Uterus (tissue), 4 donors: ENCODE measurements around the gene CIZ1. TPM values are rescaled to one million over a fixed set of nuclear protein-coding genes. Genes with fewer than 3 reads are reported as not detected.
"Not testable (repeated sequence)": the region's sequence is repeated elsewhere in the genome, so short reads cannot be mapped to it uniquely, and the experiment has no call there.

Experiments used
- DNase-seq, 2 donors: peaks; one replicate each; pipeline ENCODE4 v3.0.0-alpha.2; 2019 to 2020
- H3K27ac ChIP-seq, 2 donors: fragments of 200-600 bp; sonication (generic); 1 replicate in 1 of 2; 2 replicates in 1 of 2; pipeline ENCODE4 v1.5.1; 2016 to 2018
- H3K27me3 ChIP-seq, 2 donors: fragments of 200-600 bp; sonication (generic); one replicate each; pipeline ENCODE4 v1.5.1; 2018 to 2019; ENCODE audit warnings: control low read depth in 1 of 2
- H3K36me3 ChIP-seq, 2 donors: fragments of 200-600 bp; sonication (generic); one replicate each; pipeline ENCODE4 v1.5.1; 2019; ENCODE audit warnings: control low read depth in 1 of 2
- H3K4me1 ChIP-seq, 2 donors: fragments of 200-600 bp; sonication (generic); one replicate each; pipeline ENCODE4 v1.5.1; 2018 to 2019; ENCODE audit warnings: control low read depth in 1 of 2
- H3K4me3 ChIP-seq, 2 donors: fragments of 200-600 bp; sonication (generic); 1 replicate in 1 of 2; 2 replicates in 1 of 2; pipeline ENCODE4 v1.5.1; 2018 to 2019; ENCODE audit warnings: mild to moderate bottlenecking in 1 of 2
- H3K9me3 ChIP-seq, 2 donors: fragments of 200-600 bp; sonication (generic); one replicate each; pipeline ENCODE4 v1.5.1; 2019; ENCODE audit warnings: control low read depth in 1 of 2
- POLR2A ChIP-seq, 2 donors: fragments of 450-650 bp; IDR thresholded peaks; one replicate each; pipeline ENCODE4 v1.6.1; 2016; ENCODE audit warnings: antibody characterized with exemption in 2 of 2, mild to moderate bottlenecking in 1 of 2, moderate library complexity in 1 of 2
- intact Hi-C: fragments of 100-400 bp; cut with DNase I; formaldehyde crosslinking; loops from one replicate; pipeline ENCODE4 v1.15.1; 2023; ENCODE audit warnings: low total_unique reads
- total RNA-seq, 4 donors: library from RNA; depleted of rRNA in 3 of 4; stranded (reverse); fragments of >200 nt in 3 of 4; gene quantifications; one replicate each; pipeline versions ENCODE4 v1.1.0 to v1.2.4, GENCODE V29; 2014 to 2023
- TF ChIP-seq, protein P1 (sequence below), 4 experiments: fragments of 200-600 bp in 2 of 4; fragments of 450-650 bp in 2 of 4; sonication (generic) in 2 of 4; IDR thresholded peaks; one replicate each; pipeline ENCODE4 v1.5.1; 2016 to 2019; ENCODE audit warnings: antibody characterized with exemption in 4 of 4, mild to moderate bottlenecking in 2 of 4, moderate library complexity in 1 of 4
- donor health status: DM: yes; HTN: yes; CAD: no.

Gene CIZ1
- total RNA-seq, 4 donors from 2014 or later, result 31.3 to 151 (median 52.6) TPM

- no peak overlapping the region for H3K27ac ChIP-seq
- TF ChIP-seq POLR2A (IDR thresholded peaks at IDR 0.05), result no peak
- TF ChIP-seq, protein P1, sequence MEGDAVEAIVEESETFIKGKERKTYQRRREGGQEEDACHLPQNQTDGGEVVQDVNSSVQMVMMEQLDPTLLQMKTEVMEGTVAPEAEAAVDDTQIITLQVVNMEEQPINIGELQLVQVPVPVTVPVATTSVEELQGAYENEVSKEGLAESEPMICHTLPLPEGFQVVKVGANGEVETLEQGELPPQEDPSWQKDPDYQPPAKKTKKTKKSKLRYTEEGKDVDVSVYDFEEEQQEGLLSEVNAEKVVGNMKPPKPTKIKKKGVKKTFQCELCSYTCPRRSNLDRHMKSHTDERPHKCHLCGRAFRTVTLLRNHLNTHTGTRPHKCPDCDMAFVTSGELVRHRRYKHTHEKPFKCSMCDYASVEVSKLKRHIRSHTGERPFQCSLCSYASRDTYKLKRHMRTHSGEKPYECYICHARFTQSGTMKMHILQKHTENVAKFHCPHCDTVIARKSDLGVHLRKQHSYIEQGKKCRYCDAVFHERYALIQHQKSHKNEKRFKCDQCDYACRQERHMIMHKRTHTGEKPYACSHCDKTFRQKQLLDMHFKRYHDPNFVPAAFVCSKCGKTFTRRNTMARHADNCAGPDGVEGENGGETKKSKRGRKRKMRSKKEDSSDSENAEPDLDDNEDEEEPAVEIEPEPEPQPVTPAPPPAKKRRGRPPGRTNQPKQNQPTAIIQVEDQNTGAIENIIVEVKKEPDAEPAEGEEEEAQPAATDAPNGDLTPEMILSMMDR (IDR thresholded peaks at IDR 0.05), result no peak
Measured at GRCh38 chr9:128136816-128137793, 54.3 kb downstream of the CIZ1 start.

GRCh38 chr9:128135561-128135960, 55.8 kb downstream of the CIZ1 start:
- H3K4me1 ChIP-seq, H3K27me3 ChIP-seq, DNase-seq, H3K4me3 ChIP-seq, H3K36me3 ChIP-seq, H3K27ac ChIP-seq, intact Hi-C loops, H3K9me3 ChIP-seq: not testable (repeated sequence)

More at GRCh38 chr9:128136816-128137793, 54.3 kb downstream of the CIZ1 start:
- intact Hi-C loops, result no loop called here
- no peak overlapping the region for H3K4me3 ChIP-seq
- H3K9me3 ChIP-seq, result no peaks in the 10 kb centered on the region
- H3K27me3 ChIP-seq, result no peaks in the 10 kb centered on the region
- H3K36me3 ChIP-seq, result no peaks in the 10 kb centered on the region
- H3K4me1 ChIP-seq, result no peaks in the 10 kb centered on the region
- DNase-seq, result no peak

DNA sequence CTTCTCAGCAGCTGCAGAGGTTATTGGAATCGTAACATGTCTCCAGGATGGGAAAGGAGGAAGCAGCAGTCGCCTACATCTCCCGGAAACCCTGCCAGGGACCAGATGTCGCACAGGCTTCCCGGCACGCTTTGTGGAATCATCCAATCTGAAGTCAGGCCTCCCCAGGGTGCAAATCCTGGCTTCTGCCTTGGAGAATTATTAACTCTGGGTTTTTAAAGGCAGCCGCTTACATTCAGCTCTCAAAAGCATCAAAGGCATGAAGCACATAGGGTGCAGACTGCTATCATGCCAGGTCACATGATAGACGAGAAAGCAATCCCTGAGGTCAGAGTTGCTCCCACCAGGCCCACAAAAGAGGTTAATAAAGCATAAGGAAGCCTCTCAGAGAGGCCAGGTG, 59.2 kb downstream of the CIZ1 start:
- DNase-seq, H3K4me1 ChIP-seq, H3K27ac ChIP-seq, intact Hi-C loops, H3K4me3 ChIP-seq, H3K9me3 ChIP-seq, H3K36me3 ChIP-seq, H3K27me3 ChIP-seq: not testable (repeated sequence)

DNA sequence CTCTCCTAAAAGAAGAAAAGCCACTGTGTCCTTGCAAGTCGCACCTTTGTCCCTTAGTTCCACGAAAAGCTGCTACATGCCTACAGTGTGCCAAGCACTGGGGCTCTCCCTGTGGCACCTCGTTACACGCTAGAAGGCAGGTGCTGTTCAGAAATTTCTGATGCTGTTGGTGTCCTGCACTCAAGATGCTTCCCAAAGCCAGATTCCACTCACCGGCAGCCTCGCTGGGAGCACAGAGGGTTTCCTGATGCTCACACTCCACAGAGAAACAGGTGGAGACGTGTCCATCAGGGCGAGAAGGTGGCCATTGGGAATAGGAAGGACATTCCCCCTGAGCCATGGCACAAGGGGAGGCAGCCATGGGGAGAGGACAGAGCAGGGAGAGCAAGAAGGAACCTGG, 60.0 kb downstream of the CIZ1 start:
- H3K4me1 ChIP-seq, H3K9me3 ChIP-seq, DNase-seq, H3K27ac ChIP-seq, intact Hi-C loops, H3K4me3 ChIP-seq, H3K27me3 ChIP-seq, H3K36me3 ChIP-seq: not testable (repeated sequence)

DNA sequence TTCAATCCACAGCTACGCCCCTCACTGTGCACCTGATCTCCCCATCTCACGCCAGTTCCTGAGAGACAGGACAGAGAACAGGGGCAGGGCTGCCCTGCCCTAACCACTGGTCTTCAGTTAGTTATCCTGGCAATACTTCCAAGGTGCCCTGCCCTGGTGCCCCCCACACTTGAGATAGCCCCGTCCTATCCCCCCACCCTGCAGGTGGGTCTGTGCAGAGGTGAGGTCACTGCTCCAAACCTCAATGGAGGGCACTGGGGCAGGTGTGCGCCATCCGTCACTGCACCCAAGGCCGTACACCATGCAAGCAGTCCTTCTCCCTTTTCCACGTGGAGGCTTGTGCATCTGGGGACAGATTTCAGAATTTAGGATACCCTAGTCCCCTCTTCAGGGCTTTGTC, 60.7 kb downstream of the CIZ1 start:
- DNase-seq, H3K4me3 ChIP-seq, H3K36me3 ChIP-seq, intact Hi-C loops, H3K27ac ChIP-seq, H3K9me3 ChIP-seq, H3K27me3 ChIP-seq: not testable (repeated sequence)
- peaks cover 3 to 13% of the 10 kb centered on the region in 2 donors for H3K4me1 ChIP-seq

DNA sequence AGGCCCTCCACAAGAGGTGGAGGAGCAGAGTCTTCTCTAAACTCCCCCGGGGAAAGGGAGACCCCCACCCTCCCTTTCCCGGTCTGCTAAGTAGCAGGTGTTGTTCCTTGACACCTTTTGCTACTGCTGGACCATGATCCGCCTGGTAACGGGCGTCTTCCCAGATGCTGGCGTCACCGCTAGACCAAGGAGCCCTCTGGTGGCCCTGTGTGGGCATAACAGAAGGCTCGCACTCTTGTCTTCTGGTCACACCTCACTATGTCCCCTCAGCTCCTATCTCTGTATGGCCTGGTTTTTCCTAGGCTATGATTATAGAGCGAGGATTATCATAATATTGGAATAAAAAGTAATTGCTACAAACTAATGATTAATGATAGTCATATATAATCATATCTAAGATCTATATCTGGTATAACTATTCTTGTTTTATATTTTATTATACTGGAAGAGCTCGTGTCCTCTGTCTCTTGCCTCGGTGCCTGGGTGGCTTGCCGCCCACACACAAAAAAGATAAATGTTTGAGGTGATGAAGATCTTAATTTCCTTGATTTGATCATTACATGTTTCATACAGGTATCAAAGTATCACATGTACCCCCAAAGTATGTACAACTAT, 61.3 kb downstream of the CIZ1 start:
- intact Hi-C loops, H3K9me3 ChIP-seq, H3K4me3 ChIP-seq, H3K27me3 ChIP-seq, H3K36me3 ChIP-seq, H3K27ac ChIP-seq: not testable (repeated sequence)
- TF ChIP-seq, protein P1 (IDR thresholded peaks at IDR 0.05), result peak in 3 of 4 experiments; percentile 25 to 48 (median 35)
- peak in 1 of 2 donors; percentile 67 for DNase-seq
- H3K4me1 ChIP-seq, result peaks cover 5 to 14% of the 10 kb centered on the region in 2 donors
